Body of pancreas (tissue), 4 donors: ENCODE measurements around the gene ZRANB1. TPM values are rescaled to one million over a fixed set of nuclear protein-coding genes. Genes with fewer than 3 reads are reported as not detected.
"Not testable (repeated sequence)": the region's sequence is repeated elsewhere in the genome, so short reads cannot be mapped to it uniquely, and the experiment has no call there.

Experiments
- ATAC-seq: fragments of 150-250 bp; one replicate; pipeline ENCODE4 v1.9.1; 2016
- DNase-seq, 4 donors: peaks; one replicate each; pipeline ENCODE4 v3.0.0-alpha.2; 2019
- H3K27ac ChIP-seq, 4 donors: fragments of 200-600 bp; sonication (generic); 1 replicate in 3 of 4; 2 replicates in 1 of 4; pipeline versions ENCODE4 v1.5.1 to v1.6.1; 2016 to 2019; ENCODE audit warnings: mild to moderate bottlenecking in 1 of 4, mixed read lengths in 1 of 4, moderate library complexity in 1 of 4
- H3K27me3 ChIP-seq, 2 donors: fragments of 200-600 bp; sonication (generic); one replicate each; pipeline ENCODE4 v1.6.0; 2016; ENCODE audit warnings: mild to moderate bottlenecking in 1 of 2
- H3K36me3 ChIP-seq, 2 donors: fragments of 200-600 bp; sonication (generic); replicated peaks in 1 of 2; 2 replicates each; pipeline ENCODE4 v1.5.1; 2016; ENCODE audit warnings: low read depth in 2 of 2; ENCODE audit not compliant: insufficient read depth in 1 of 2
- H3K4me1 ChIP-seq: fragments of 200-600 bp; sonication (generic); one replicate; pipeline ENCODE4 v1.6.0; 2016
- H3K4me3 ChIP-seq, 2 donors: fragments of 200-600 bp; sonication (generic); 1 replicate in 1 of 2; 2 replicates in 1 of 2; pipeline ENCODE4 v1.5.1; 2016 to 2019
- H3K9me3 ChIP-seq, 3 donors: fragments of 200-600 bp; sonication (generic); 1 replicate in 2 of 3; 2 replicates in 1 of 3; pipeline ENCODE4 v1.5.1; 2016
- CTCF ChIP-seq, 7 experiments: fragments of 450-650 bp in 4 of 7; fragments of 200-600 bp in 3 of 7; sonication (generic) in 3 of 7; IDR thresholded peaks; one replicate each; pipeline ENCODE4 v1.5.1; 2016 to 2019; ENCODE audit warnings: antibody characterized with exemption in 7 of 7
- POLR2A ChIP-seq, 3 donors: fragments of 450-650 bp; IDR thresholded peaks; one replicate each; pipeline ENCODE4 v1.6.1; 2016; ENCODE audit warnings: antibody characterized with exemption in 3 of 3, mild to moderate bottlenecking in 2 of 3
- WGBS, 2 donors: methylation state at CpG; one replicate each; pipeline ENCODE4 v1.1.5; 2017; 5-methylcytosine and 5-hydroxymethylcytosine counted together
- intact Hi-C: fragments of 100-400 bp; cut with DNase I; formaldehyde crosslinking; loops from one replicate; pipeline ENCODE4 v1.15.1; 2023
- total RNA-seq, 2 donors: library from RNA; depleted of rRNA; stranded (reverse); fragments of >200 nt; gene quantifications; one replicate each; pipeline ENCODE4 v1.1.0, GENCODE V29; 2016

ZRANB1 gene
- total RNA-seq, 2 donors from 2014 or later, result 12.2 to 21.1 TPM

GRCh38 chr10:124909563-124909962 lies 32.4 kb upstream of the ZRANB1 start:
- Histone ChIP-seq H3K27ac (no peak overlapping the region), H3K27me3 (no peaks in the 10 kb centered on the region), H3K4me3 (no peak overlapping the region), H3K4me1 (no peaks in the 10 kb centered on the region), H3K9me3 (no peaks in the 10 kb centered on the region), H3K36me3 (no peaks in the 10 kb centered on the region)
- DNase-seq, result no peak
- no peak for ATAC-seq
- 76 to 93% methylated on average over 7 to 8 of the region's 8 CpGs for WGBS, 2 donors
- intact Hi-C loops, result no loop called here
- no peak for TF ChIP-seq POLR2A (IDR thresholded peaks at IDR 0.05)
- TF ChIP-seq CTCF (IDR thresholded peaks at IDR 0.05), result no peak

DNA sequence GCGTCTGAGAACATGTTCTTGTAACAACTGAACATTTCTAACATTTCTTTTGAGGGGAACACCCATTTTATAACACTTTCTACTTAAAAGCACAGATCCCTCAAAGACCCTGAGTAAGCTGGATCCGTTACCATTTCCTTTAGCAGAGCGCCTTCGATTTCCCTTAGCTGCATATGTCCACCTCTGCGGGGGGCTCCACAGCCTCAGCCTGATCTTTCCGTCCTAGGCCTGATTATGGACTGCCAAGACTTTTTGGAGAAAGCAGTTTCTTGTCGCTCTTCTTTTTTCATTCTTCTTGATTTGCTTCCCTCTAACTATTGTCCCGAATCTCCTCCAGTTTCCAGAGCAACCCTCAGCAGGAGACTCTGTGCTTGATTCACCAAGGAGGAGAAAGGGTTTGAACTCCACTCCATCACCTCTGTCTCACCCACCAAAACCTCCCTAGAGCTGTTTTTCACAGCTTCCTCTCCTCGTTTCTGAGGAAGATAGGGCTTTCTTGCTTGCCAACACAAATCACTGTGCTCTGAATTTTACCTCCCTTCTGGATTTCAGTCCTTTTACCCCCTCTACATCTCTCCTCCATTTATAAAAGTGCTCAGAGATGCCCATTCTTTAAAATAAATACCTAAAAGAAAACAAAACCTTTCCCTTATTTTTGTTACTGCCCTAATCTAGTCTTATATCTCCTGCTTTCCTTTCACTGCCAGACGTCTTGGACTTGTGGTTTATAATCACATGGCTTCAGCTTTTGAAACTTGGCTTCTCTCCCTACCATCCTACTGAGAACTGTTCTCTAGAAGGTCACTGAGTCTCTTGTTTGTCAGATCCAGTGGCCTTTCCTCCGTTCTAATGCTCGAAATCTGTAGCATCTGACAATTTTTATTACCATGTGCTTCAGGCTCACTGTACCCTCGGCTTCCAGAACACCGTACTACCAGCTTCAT lies 30.5 kb upstream of the ZRANB1 start:
- ATAC-seq, result no peak
- 47 to 62% methylated on average over 14 of the region's 14 CpGs for WGBS, 2 donors
- H3K4me3 ChIP-seq, result no peak overlapping the region
- TF ChIP-seq CTCF (IDR thresholded peaks at IDR 0.05) (no peak), POLR2A (IDR thresholded peaks at IDR 0.05) (no peak)
- peaks cover 7% of the 10 kb centered on the region for H3K4me1 ChIP-seq
- H3K9me3 ChIP-seq, result no peaks in the 10 kb centered on the region
- H3K27ac ChIP-seq, result no peak overlapping the region
- peak in 1 of 4 donors; percentile 30 for DNase-seq
- intact Hi-C loops, result no loop called here
- no peaks in the 10 kb centered on the region for H3K36me3 ChIP-seq
- no peaks in the 10 kb centered on the region for H3K27me3 ChIP-seq

GRCh38 chr10:124912101-124912886 lies 29.6 kb upstream of the ZRANB1 start:
- Histone ChIP-seq H3K4me1 (peaks cover 7% of the 10 kb centered on the region), H3K36me3 (no peaks in the 10 kb centered on the region), H3K9me3 (no peaks in the 10 kb centered on the region), H3K27me3 (no peaks in the 10 kb centered on the region), H3K27ac (no peak overlapping the region), H3K4me3 (no peak overlapping the region)
- ATAC-seq (no peak), DNase-seq (peak in 1 of 4 donors; percentile 7)
- 55 to 73% methylated on average over 5 of the region's 5 CpGs for WGBS, 2 donors
- no peak for TF ChIP-seq CTCF (IDR thresholded peaks at IDR 0.05)
- no peak for TF ChIP-seq POLR2A (IDR thresholded peaks at IDR 0.05)
- intact Hi-C loops, result no loop called here

DNA sequence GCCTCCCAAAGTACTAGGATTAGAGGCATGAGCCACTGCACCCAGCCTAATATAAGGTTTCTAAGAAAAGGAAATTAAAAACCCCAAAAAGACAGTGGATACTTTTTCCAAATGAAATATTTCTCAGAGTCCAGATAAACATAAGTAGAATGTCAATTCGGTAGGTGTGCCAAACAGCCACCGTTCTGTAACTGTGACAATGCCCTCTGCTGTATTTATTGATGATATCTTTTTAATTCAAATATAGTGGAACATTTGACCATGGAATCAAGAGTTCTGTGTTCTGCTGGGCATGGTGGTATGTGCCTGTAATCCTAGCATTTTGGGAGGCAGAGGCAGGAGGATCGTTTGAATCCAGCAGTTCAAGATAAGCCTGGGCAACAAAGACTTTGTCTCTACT lies 28.8 kb upstream of the ZRANB1 start:
- Histone ChIP-seq H3K4me3 (no peak overlapping the region), H3K27ac (no peak overlapping the region), H3K9me3 (no peaks in the 10 kb centered on the region), H3K36me3 (no peaks in the 10 kb centered on the region), H3K4me1 (peaks cover 9% of the 10 kb centered on the region), H3K27me3 (no peaks in the 10 kb centered on the region)
- WGBS, 2 donors, result 43 to 45% methylated on average over 3 of the region's 3 CpGs
- ATAC-seq (no peak), DNase-seq (no peak)
- intact Hi-C loops, result no loop called here
- TF ChIP-seq POLR2A (IDR thresholded peaks at IDR 0.05), result no peak
- no peak for TF ChIP-seq CTCF (IDR thresholded peaks at IDR 0.05)

- H3K36me3 ChIP-seq, ATAC-seq, H3K9me3 ChIP-seq, H3K27ac ChIP-seq, intact Hi-C loops, H3K27me3 ChIP-seq, H3K4me3 ChIP-seq, DNase-seq: not testable (repeated sequence)
- WGBS, 2 donors, result 80 to 84% methylated on average over 12 to 16 of the region's 16 CpGs
- peaks cover 21% of the 10 kb centered on the region for H3K4me1 ChIP-seq
Measured at GRCh38 chr10:124914398-124914797, 27.5 kb upstream of the ZRANB1 start.
